ENCODE results near the gene STAB1. TPM values are rescaled to one million over a fixed set of nuclear protein-coding genes. Genes with fewer than 3 reads are reported as not detected.

Gene STAB1
- total and polyA plus RNA-seq, 2 of the 13 experiments (the other 11 are each of a cell fraction or from before 2014, with no cell fraction given), result 0.09 to 0.34 TPM

DNA sequence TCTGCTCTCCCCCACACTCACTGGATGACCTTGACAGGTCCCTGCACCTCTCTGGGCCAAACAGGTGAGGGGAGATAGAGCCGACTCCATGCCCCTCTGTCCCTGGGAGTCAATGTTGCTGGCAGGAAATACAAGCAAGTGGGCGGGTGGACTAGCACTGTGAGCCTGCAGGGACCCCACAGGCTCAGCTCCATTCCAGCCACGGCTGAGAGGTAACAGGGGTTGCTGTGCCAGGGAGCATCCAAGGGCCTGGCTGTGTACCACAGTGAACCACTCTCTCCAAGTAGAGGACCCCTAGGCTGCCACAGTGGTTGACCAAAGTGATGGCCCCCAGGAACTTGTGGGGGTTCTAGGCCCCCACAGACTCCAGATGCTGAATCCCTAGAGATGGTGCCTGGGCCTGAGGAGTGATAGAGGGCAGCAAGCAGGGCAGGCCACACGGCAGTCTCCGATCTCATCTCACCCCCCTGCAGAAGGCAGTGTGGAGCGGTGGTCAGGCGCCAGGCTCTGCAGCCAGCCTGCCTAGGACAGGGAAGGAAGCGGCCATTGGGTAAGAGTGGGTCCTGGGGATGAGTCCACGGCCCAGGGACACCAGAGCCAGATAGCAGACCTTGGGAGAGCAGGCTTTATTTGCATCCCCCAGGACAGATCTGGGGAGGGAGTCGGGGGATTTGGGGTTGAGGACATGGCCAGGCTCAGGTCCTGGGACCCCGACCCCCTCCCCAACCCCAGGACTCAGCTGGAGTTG lies 44.5 kb upstream of the STAB1 start:
- in situ Hi-C loops (cut with HindIII; ENCODE audit: extremely low pct_ligation_motif_present, low pct_unique_long_range_greater_than_20kb), result loop anchor here (10.0 kb wide), 1 partner anchor 234 kb away; the partner anchor contains the start of genes GNL3 and PBRM1
- FAIRE-seq, result no peak
- ChIA-PET POLR2A (no interaction called here), CTCF (ENCODE audit: low intra/inter-chr PET ratio, low total read pairs) (interaction anchor here (1.8 kb wide), 1 partner anchor 22 kb away, joined by 6 read pairs; no protein-coding TSS in a partner anchor)
- no peak for ATAC-seq
- H2AFZ ChIP-seq (ENCODE audit: low read length), result no peak overlapping the region
- H3K9ac ChIP-seq (ENCODE audit: insufficient read depth, low read depth, low read length), result no peak overlapping the region
- H3K79me2 ChIP-seq (ENCODE audit: insufficient read depth, low read length), result peaks cover 3% of the 10 kb centered on the region
- WGBS (ENCODE audit: low lambda C conversion rate), result 82% methylated on average over 7 of the region's 11 CpGs
- peak overlapping the region; percentile 10; the same call in 1 of the 2 replicates for H3K4me2 ChIP-seq (ENCODE audit: low read depth, low read length)
- no peak overlapping the region; a peak in 1 of 6 replicates for H3K4me3 ChIP-seq (replicated peaks in 1 of 3; ENCODE audit: insufficient read depth in 1 of 3, low read depth in 2 of 3, low read length in 3 of 3)
- TF ChIP-seq PAWR (CRISPR knock-in tag; IDR thresholded peaks at IDR 0.05; ENCODE audit: borderline replicate concordance), result no peak
- TF ChIP-seq ZNF24 (IDR thresholded peaks at IDR 0.05), result no peak
- TF ChIP-seq XBP1 (CRISPR knock-in tag; IDR thresholded peaks at IDR 0.05), result no peak
- no peak for TF ChIP-seq ZNF180 (CRISPR knock-in tag; IDR thresholded peaks at IDR 0.05; ENCODE audit: borderline replicate concordance, low read depth)
- no TSS peak for BruUV-seq (replicated peaks)
- H3K27me3 ChIP-seq (ENCODE audit: control insufficient read depth in 1 of 2, insufficient read depth in 2 of 2, low read length in 2 of 2), result no peaks in the 10 kb centered on the region
- H3K9me3 ChIP-seq (ENCODE audit: low read length), result no peaks in the 10 kb centered on the region
- H3K4me1 ChIP-seq (ENCODE audit: insufficient read depth, low read length), result peaks cover 95% of the 10 kb centered on the region
- DNase-seq (ENCODE audit: low spot score), result no peak
- intact Hi-C loops (cut with micrococcal nuclease; ENCODE audit: unreplicated experiment), result no loop called here
- H3K27ac ChIP-seq (ENCODE audit: extremely low read length, insufficient read depth, low read length), result no peak overlapping the region
- H3K36me3 ChIP-seq (replicated peaks in 1 of 2; ENCODE audit: control insufficient read depth in 1 of 2, insufficient read depth in 2 of 2, low read length in 2 of 2), result no peaks in the 10 kb centered on the region
- no peaks in the 10 kb centered on the region for H4K20me1 ChIP-seq (ENCODE audit: insufficient read depth, low read length)

DNA sequence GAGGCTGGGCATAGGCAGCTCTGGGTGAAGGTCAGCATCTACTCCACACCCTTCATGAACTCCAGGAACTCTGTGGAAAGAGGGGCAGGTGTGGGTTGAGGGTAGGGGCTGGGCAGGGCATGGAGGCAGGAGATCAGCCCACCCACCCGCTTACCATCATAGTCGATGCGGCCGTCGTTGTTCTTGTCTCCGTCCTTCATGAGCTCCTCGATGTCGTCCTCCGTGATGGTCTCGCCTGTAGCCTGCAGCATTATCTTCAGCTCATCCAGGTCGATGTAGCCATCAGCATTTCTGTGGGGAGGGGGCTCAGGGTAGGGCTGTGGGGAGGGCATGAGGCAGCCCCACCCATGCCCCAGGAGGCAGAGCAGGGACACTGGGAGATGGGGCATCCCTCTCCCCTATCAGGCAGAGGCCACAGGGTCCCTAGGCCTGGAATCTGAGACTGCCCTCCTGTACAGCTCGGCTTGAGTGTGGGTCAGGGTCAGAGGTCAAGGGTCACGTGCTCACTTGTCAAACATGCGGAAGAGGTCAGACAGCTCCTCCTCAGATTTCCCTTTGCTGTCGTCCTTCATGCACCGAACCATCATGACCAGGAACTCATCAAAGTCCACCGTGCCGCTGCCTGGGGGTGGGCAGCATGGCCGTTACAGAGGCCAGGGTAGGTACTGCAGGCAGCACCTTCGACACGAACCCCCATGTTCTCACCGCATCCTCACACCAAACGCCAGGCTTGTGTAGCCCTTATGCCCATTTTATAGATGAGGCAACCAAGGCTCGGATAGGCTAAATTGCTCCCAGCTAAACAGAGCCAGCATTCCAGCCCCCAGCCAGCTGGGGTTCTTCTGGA lies 43.7 kb upstream of the STAB1 start:
- peak; percentile 82 for FAIRE-seq
- peak; percentile 37 for ATAC-seq
- no peak overlapping the region for H3K9ac ChIP-seq (ENCODE audit: insufficient read depth, low read depth, low read length)
- H3K9me3 ChIP-seq (ENCODE audit: low read length), result no peaks in the 10 kb centered on the region
- DNase-seq (ENCODE audit: low spot score), result peak; percentile 77
- in situ Hi-C loops (cut with HindIII; ENCODE audit: extremely low pct_ligation_motif_present, low pct_unique_long_range_greater_than_20kb) (loop anchor here (10.0 kb wide), 1 partner anchor 233 kb away; the partner anchor contains the start of genes GNL3 and PBRM1), intact Hi-C loops (cut with micrococcal nuclease; ENCODE audit: unreplicated experiment) (no loop called here)
- no peaks in the 10 kb centered on the region for H4K20me1 ChIP-seq (ENCODE audit: insufficient read depth, low read length)
- no peaks in the 10 kb centered on the region for H3K36me3 ChIP-seq (replicated peaks in 1 of 2; ENCODE audit: control insufficient read depth in 1 of 2, insufficient read depth in 2 of 2, low read length in 2 of 2)
- H3K27ac ChIP-seq (ENCODE audit: extremely low read length, insufficient read depth, low read length), result no peak overlapping the region
- no TSS peak for BruUV-seq (replicated peaks)
- no peaks in the 10 kb centered on the region; a peak in 1 of 5 replicates for H3K27me3 ChIP-seq (ENCODE audit: control insufficient read depth in 1 of 2, insufficient read depth in 2 of 2, low read length in 2 of 2)
- peaks cover 9% of the 10 kb centered on the region for H3K79me2 ChIP-seq (ENCODE audit: insufficient read depth, low read length)
- 66% methylated on average over 21 of the region's 24 CpGs for WGBS (ENCODE audit: low lambda C conversion rate)
- peak overlapping the region in 1 of 3 experiments; percentile 15; a peak in 1 of 6 replicates for H3K4me3 ChIP-seq (replicated peaks in 1 of 3; ENCODE audit: insufficient read depth in 1 of 3, low read depth in 2 of 3, low read length in 3 of 3)
- ChIA-PET POLR2A (no interaction called here), CTCF (ENCODE audit: low intra/inter-chr PET ratio, low total read pairs) (interaction anchor here (1.1 kb wide), 1 partner anchor 23 kb away, joined by 3 read pairs; no protein-coding TSS in a partner anchor)
- H2AFZ ChIP-seq (ENCODE audit: low read length), result no peak overlapping the region
- H3K4me2 ChIP-seq (ENCODE audit: low read depth, low read length), result peak overlapping the region; percentile 93; the same call in 1 of the 2 replicates
- H3K4me1 ChIP-seq (ENCODE audit: insufficient read depth, low read length), result peaks cover 92% of the 10 kb centered on the region
- TF ChIP-seq ARNTL (CRISPR knock-in tag; IDR thresholded peaks at IDR 0.05) (no peak), NR2F1 (CRISPR knock-in tag; IDR thresholded peaks at IDR 0.05) (peak; percentile 76 to 89; a peak in 3 of 4 replicates), ZC3H13 (CRISPR knock-in tag; IDR thresholded peaks at IDR 0.05) (no peak), ATF7 (IDR thresholded peaks at IDR 0.05) (no peak), ATF7 (CRISPR knock-in tag; IDR thresholded peaks at IDR 0.05) (0 out of 2 replicates have a peak, but pooled peaks have one; percentile 35), EEA1 (CRISPR knock-in tag; IDR thresholded peaks at IDR 0.05; ENCODE audit: borderline replicate concordance) (no peak)
- TF ChIP-seq, protein P1, sequence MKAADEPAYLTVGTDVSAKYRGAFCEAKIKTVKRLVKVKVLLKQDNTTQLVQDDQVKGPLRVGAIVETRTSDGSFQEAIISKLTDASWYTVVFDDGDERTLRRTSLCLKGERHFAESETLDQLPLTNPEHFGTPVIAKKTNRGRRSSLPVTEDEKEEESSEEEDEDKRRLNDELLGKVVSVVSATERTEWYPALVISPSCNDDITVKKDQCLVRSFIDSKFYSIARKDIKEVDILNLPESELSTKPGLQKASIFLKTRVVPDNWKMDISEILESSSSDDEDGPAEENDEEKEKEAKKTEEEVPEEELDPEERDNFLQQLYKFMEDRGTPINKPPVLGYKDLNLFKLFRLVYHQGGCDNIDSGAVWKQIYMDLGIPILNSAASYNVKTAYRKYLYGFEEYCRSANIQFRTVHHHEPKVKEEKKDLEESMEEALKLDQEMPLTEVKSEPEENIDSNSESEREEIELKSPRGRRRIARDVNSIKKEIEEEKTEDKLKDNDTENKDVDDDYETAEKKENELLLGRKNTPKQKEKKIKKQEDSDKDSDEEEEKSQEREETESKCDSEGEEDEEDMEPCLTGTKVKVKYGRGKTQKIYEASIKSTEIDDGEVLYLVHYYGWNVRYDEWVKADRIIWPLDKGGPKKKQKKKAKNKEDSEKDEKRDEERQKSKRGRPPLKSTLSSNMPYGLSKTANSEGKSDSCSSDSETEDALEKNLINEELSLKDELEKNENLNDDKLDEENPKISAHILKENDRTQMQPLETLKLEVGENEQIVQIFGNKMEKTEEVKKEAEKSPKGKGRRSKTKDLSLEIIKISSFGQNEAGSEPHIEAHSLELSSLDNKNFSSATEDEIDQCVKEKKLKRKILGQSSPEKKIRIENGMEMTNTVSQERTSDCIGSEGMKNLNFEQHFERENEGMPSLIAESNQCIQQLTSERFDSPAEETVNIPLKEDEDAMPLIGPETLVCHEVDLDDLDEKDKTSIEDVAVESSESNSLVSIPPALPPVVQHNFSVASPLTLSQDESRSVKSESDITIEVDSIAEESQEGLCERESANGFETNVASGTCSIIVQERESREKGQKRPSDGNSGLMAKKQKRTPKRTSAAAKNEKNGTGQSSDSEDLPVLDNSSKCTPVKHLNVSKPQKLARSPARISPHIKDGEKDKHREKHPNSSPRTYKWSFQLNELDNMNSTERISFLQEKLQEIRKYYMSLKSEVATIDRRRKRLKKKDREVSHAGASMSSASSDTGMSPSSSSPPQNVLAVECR (CRISPR knock-in tag; IDR thresholded peaks at IDR 0.05; ENCODE audit: borderline replicate concordance), result peak; percentile 67; the same call in 1 of the 2 replicates

Measured in HepG2 (cell line).